IMR-90 (cell line): ENCODE results near the gene CALCOCO1. TPM values are rescaled to one million over a fixed set of nuclear protein-coding genes. Genes with fewer than 3 reads are reported as not detected.
A peak's percentile ranks its signal among the peaks of the same experiment; 100 is the strongest.

Experiments
- ATAC-seq: fragments of 200-7000 bp; cut with Tn5 transposase; 2 replicates; pipeline ENCODE4 v1.9.1; 2020; ENCODE audit warnings: low read depth, mild to moderate bottlenecking, moderate library complexity
- BruUV-seq: library from RNA; stranded (reverse); fragments of 400-500 nt; replicated peaks from 2 replicates; lab custom pipeline; 2021; lab: Mats Ljungman, UMichigan
- CTCF ChIA-PET: fragments of 300-600 bp; formaldehyde crosslinking; extraction: SDS; loops from one replicate; lab custom pipeline; 2021; ENCODE audit warnings: antibody characterized with exemption; lab: Yijun Ruan, JAX
- POLR2A ChIA-PET: fragments of 300-600 bp; sonication (Branson Sonifier 250); formaldehyde crosslinking; loops from one replicate; lab custom pipeline; 2022; ENCODE audit warnings: antibody characterized with exemption; ENCODE audit not compliant: unreplicated experiment; lab: Charles Lee
- DNase-seq: peaks from one replicate; pipeline ENCODE4 v3.0.0; 2013
- H2AFZ ChIP-seq: replicated peaks from 2 replicates; pipeline ENCODE3; 2013; ENCODE audit warnings: low read length, mild to moderate bottlenecking; ENCODE audit not compliant: poor library complexity
- H2AK5ac ChIP-seq: 2 replicates; pipeline ENCODE4 v1.6.1; 2013; ENCODE audit warnings: low read depth, low read length, inconsistent platforms
- H2AK9ac ChIP-seq: replicated peaks from 2 replicates; pipeline ENCODE3; 2013; ENCODE audit warnings: mild to moderate bottlenecking, low read depth, low read length, moderate library complexity; ENCODE audit not compliant: poor library complexity
- H2BK120ac ChIP-seq: 2 replicates; pipeline ENCODE4 v1.6.1; 2013; ENCODE audit warnings: low read depth, low read length, inconsistent platforms
- H2BK15ac ChIP-seq: 3 replicates; pipeline ENCODE4 v1.6.1; 2013; ENCODE audit warnings: low read depth, low read length, inconsistent platforms
- H2BK20ac ChIP-seq: 2 replicates; pipeline ENCODE4 v1.6.1; 2013; ENCODE audit warnings: low read depth, mild to moderate bottlenecking, inconsistent platforms, low read length, moderate library complexity
- H2BK5ac ChIP-seq: 2 replicates; pipeline ENCODE4 v1.6.1; 2013; ENCODE audit warnings: mild to moderate bottlenecking, low read depth, low read length, inconsistent platforms; ENCODE audit not compliant: poor library complexity, severe bottlenecking
- H3K14ac ChIP-seq: replicated peaks from 2 replicates; pipeline ENCODE4 v1.6.1; 2013; ENCODE audit warnings: low read depth, low read length, inconsistent platforms
- H3K18ac ChIP-seq: 2 replicates; pipeline ENCODE4 v1.6.1; 2013; ENCODE audit warnings: low read depth, low read length, control low read depth
- H3K23ac ChIP-seq: 2 replicates; pipeline ENCODE4 v1.6.1; 2013; ENCODE audit warnings: low read depth, low read length, inconsistent platforms
- H3K27ac ChIP-seq: 2 replicates; pipeline ENCODE4 v1.5.1; 2013; ENCODE audit warnings: mild to moderate bottlenecking, control low read depth, low read length; ENCODE audit not compliant: insufficient read depth
- H3K27me3 ChIP-seq: 2 replicates; pipeline ENCODE4 v1.6.1; 2013; ENCODE audit warnings: low read length; ENCODE audit not compliant: control insufficient read depth, insufficient read depth
- H3K36me3 ChIP-seq: 2 replicates; pipeline ENCODE4 v1.6.1; 2013; ENCODE audit warnings: low read length, mixed read lengths; ENCODE audit not compliant: control insufficient read depth, insufficient read depth
- H3K4ac ChIP-seq: 2 replicates; pipeline ENCODE4 v1.6.1; 2013; ENCODE audit warnings: low read depth, low read length, inconsistent platforms
- H3K4me1 ChIP-seq: 2 replicates; pipeline ENCODE4 v1.6.1; 2013; ENCODE audit warnings: low read length, mixed read lengths; ENCODE audit not compliant: control insufficient read depth, insufficient read depth
- H3K4me2 ChIP-seq: 2 replicates; pipeline ENCODE4 v1.6.1; 2013; ENCODE audit warnings: low read depth, mild to moderate bottlenecking, control low read depth, low read length, moderate library complexity
- H3K4me3 ChIP-seq: 2 replicates; pipeline ENCODE4 v1.5.1; 2013; ENCODE audit warnings: low read depth, mild to moderate bottlenecking, control low read depth, low read length, moderate library complexity; ENCODE audit not compliant: insufficient read depth
- H3K56ac ChIP-seq: 2 replicates; pipeline ENCODE4 v1.6.1; 2013; ENCODE audit warnings: low read length, inconsistent platforms; ENCODE audit not compliant: insufficient read depth; ENCODE audit errors: extremely low read depth
- H3K79me1 ChIP-seq, 2 experiments: 2 replicates each; pipeline ENCODE4 v1.6.1; 2013; ENCODE audit warnings: low read length in 2 of 2, inconsistent platforms in 1 of 2, low read depth in 1 of 2
- H3K9ac ChIP-seq: 2 replicates; pipeline ENCODE4 v1.6.1; 2013; ENCODE audit warnings: low read depth, low read length, control low read depth
- H3K9me1 ChIP-seq: 2 replicates; pipeline ENCODE4 v1.6.1; 2013; ENCODE audit warnings: low read length, inconsistent platforms; ENCODE audit not compliant: insufficient read depth
- H3K9me3 ChIP-seq: 2 replicates; pipeline ENCODE4 v1.6.1; 2013; ENCODE audit warnings: low read length; ENCODE audit not compliant: control insufficient read depth, insufficient read depth
- H4K20me1 ChIP-seq: 2 replicates; pipeline ENCODE4 v1.6.1; 2013; ENCODE audit warnings: low read length, inconsistent platforms; ENCODE audit not compliant: insufficient read depth
- H4K5ac ChIP-seq: 2 replicates; pipeline ENCODE4 v1.6.1; 2013; ENCODE audit warnings: mild to moderate bottlenecking, low read depth, low read length, control low read depth
- H4K8ac ChIP-seq, 2 experiments: 2 replicates each; pipeline ENCODE4 v1.6.1; 2013; ENCODE audit warnings: low read depth in 2 of 2, low read length in 2 of 2, control low read depth in 1 of 2, inconsistent platforms in 1 of 2
- H4K91ac ChIP-seq: 2 replicates; pipeline ENCODE4 v1.6.1; 2013; ENCODE audit warnings: low read depth, low read length, inconsistent platforms; ENCODE audit not compliant: insufficient read depth
- CEBPB ChIP-seq: IDR thresholded peaks from 2 replicates; pipeline ENCODE4 v1.6.1; 2012; ENCODE audit warnings: low read depth, low read length, improper control_type of control experiment
- ELK1 ChIP-seq: fragments of 150-350 bp; IDR thresholded peaks from 2 replicates; pipeline ENCODE4 v1.6.1; 2016; ENCODE audit warnings: low read depth, mild to moderate bottlenecking, low read length, moderate library complexity, borderline replicate concordance
- MAFK ChIP-seq: IDR thresholded peaks from 2 replicates; pipeline ENCODE4 v1.6.1; 2012; ENCODE audit warnings: low read depth, low read length, improper control_type of control experiment
- MXI1 ChIP-seq: IDR thresholded peaks from 2 replicates; pipeline ENCODE4 v1.6.1; 2012; ENCODE audit warnings: low read depth, mild to moderate bottlenecking, low read length, moderate library complexity, borderline replicate concordance
- NFE2L2 ChIP-seq: fragments of 150-350 bp; IDR thresholded peaks from 2 replicates; pipeline ENCODE4 v1.6.1; 2016; ENCODE audit warnings: low read depth, mild to moderate bottlenecking, low read length
- POLR2A ChIP-seq: IDR thresholded peaks from 2 replicates; pipeline ENCODE4 v1.6.1; 2012; ENCODE audit warnings: mild to moderate bottlenecking, low read depth, low read length
- RAD21 ChIP-seq: IDR thresholded peaks from 2 replicates; pipeline ENCODE4 v1.6.1; 2012; ENCODE audit warnings: low read length, improper control_type of control experiment
- RCOR1 ChIP-seq: IDR thresholded peaks from 2 replicates; pipeline ENCODE4 v1.6.1; 2012; ENCODE audit warnings: mild to moderate bottlenecking, low read length, improper control_type of control experiment; ENCODE audit not compliant: insufficient replicate concordance
- RFX5 ChIP-seq: IDR thresholded peaks from 2 replicates; pipeline ENCODE4 v1.8.0; 2012; ENCODE audit warnings: low read depth, mild to moderate bottlenecking, low read length, moderate library complexity
- SMC3 ChIP-seq: fragments of 150-350 bp; IDR thresholded peaks from 2 replicates; pipeline ENCODE4 v1.6.1; 2016; ENCODE audit warnings: low read depth, mild to moderate bottlenecking, antibody characterized with exemption, low read length, moderate library complexity
- USF2 ChIP-seq: fragments of 150-350 bp; IDR thresholded peaks from 2 replicates; pipeline ENCODE4 v1.6.1; 2017; ENCODE audit warnings: mild to moderate bottlenecking, antibody characterized with exemption, low read length, low read depth
- WGBS, 2 experiments: methylation state at CpG; one replicate each; pipeline versions ENCODE4 v1.1.5 to v1.1.7; 2013; ENCODE audit warnings: missing lambda C conversion rate in 2 of 2; ENCODE audit not compliant: insufficient read length in 1 of 2; ENCODE audit errors: extremely low coverage in 2 of 2; 5-methylcytosine and 5-hydroxymethylcytosine counted together
- dilution Hi-C: fragments of 300-500 bp; cut with HindIII; formaldehyde crosslinking; loops from one replicate; pipeline ENCODE4 v1.14.3; 2018; ENCODE audit warnings: low sequenced_read_pairs; ENCODE audit not compliant: unreplicated experiment
- in situ Hi-C: fragments of 300-500 bp; cut with MboI; formaldehyde crosslinking; loops from 3 replicates; pipeline ENCODE4 v1.14.3; 2019; ENCODE audit warnings: low sequenced_read_pairs, inconsistent platforms, mixed read lengths
- intact Hi-C: fragments of 100-400 bp; cut with micrococcal nuclease; formaldehyde crosslinking; loops from 2 replicates; pipeline ENCODE4 v1.10.0; 2022
- polyA plus RNA-seq, 3 experiments: library from polyadenylated mRNA; depleted of rRNA; stranded (reverse); fragments of >200 nt; gene quantifications; 2 replicates each; pipeline ENCODE4 v1.2.3, GENCODE V29; 2012; ENCODE audit warnings: low replicate concordance in 1 of 3
- total RNA-seq: library from RNA; depleted of rRNA; stranded (reverse); fragments of >200 nt; gene quantifications from 2 replicates; pipeline ENCODE4 v1.2.3, GENCODE V29; 2012

The CALCOCO1 gene
- total and polyA plus RNA-seq, 2 of the 4 experiments (the other 2 are of a cell fraction) = 156 to 169 TPM

GRCh38 chr12:53659571-53659981 lies 67.7 kb downstream of the CALCOCO1 start:
- peak; percentile 22 for DNase-seq
- Histone ChIP-seq H3K56ac (no peak overlapping the region), H3K14ac (peak overlapping the region; percentile 91), H3K79me1 (peaks cover 0 to 4% of the 10 kb centered on the region in 2 experiments; a peak in 1 of 4 replicates), H2AK5ac (no peak overlapping the region), H2BK20ac (peak overlapping the region; percentile 84; the same call in 1 of the 2 replicates), H3K27me3 (no peaks in the 10 kb centered on the region), H2AK9ac (no peak overlapping the region), H3K9me3 (no peaks in the 10 kb centered on the region), H3K4me3 (no peak overlapping the region), H3K36me3 (peaks cover 7% of the 10 kb centered on the region), H3K4ac (peak overlapping the region; percentile 83; the same call in 1 of the 2 replicates), H3K27ac (peak overlapping the region; percentile 91; the same call in 1 of the 2 replicates), H2BK5ac (peak overlapping the region; percentile 84), H4K8ac (peak overlapping the region; percentile 17 to 84; a peak in 2 of 4 replicates), H3K9me1 (peaks cover 7% of the 10 kb centered on the region), H3K18ac (peak overlapping the region; percentile 85), H3K4me2 (peak overlapping the region; percentile 72), H4K20me1 (no peaks in the 10 kb centered on the region), H2AFZ (no peak overlapping the region), H3K23ac (peak overlapping the region; percentile 87; the same call in 1 of the 2 replicates), H3K9ac (0 out of 2 replicates have a peak overlapping the region, but pooled peaks have one; percentile 73), H2BK15ac (no peak overlapping the region; the same call in 2 of the 3 replicates), H4K91ac (no peak overlapping the region), H4K5ac (peak overlapping the region; percentile 67), H2BK120ac (peak overlapping the region; percentile 90), H3K4me1 (peaks cover 13% of the 10 kb centered on the region)
- dilution Hi-C loops = no loop called here
- no peak for TF ChIP-seq USF2
- TF ChIP-seq ELK1 = no peak
- TF ChIP-seq MXI1 = no peak
- no peak for TF ChIP-seq RAD21
- no peak for TF ChIP-seq NFE2L2
- TF ChIP-seq CEBPB = no peak
- no peak for TF ChIP-seq RFX5
- TF ChIP-seq MAFK = no peak
- TF ChIP-seq SMC3 = no peak
- no peak for TF ChIP-seq POLR2A
- no peak for TF ChIP-seq RCOR1
- no TSS peak for BruUV-seq
- intact Hi-C loops = no loop called here
- in situ Hi-C loops = no loop called here
- peak; percentile 24 for ATAC-seq
- no CpG with 5 or more reads among the region's 2 CpGs for WGBS, 2 experiments
- ChIA-PET CTCF (interaction anchor here (1.7 kb wide), 1 partner anchor 16 kb away, joined by 8 read pairs; the partner anchor contains the start of gene ATP5MC2), POLR2A (no interaction called here)
